HG02571 (cell line): ENCODE measurements around the gene PATJ.

Experiments
- ATAC-seq: cut with Tn5 transposase; IDR thresholded peaks from one replicate; pipeline ENCODE4 v1.9.1; 2021; ENCODE audit warnings: mild to moderate bottlenecking, moderate library complexity; ENCODE audit not compliant: unreplicated experiment

PATJ gene

GRCh38 chr1:62043154-62043553 lies 300.9 kb downstream of the PATJ start:
- ATAC-seq = no peak

- no peak for ATAC-seq
These were observed 303.3 kb downstream of the PATJ start for GRCh38 chr1:62045574-62045973.

GRCh38 chr1:62046927-62047326 lies 304.6 kb downstream of the PATJ start:
- ATAC-seq = no peak

- ATAC-seq = no peak
These were observed 307.9 kb downstream of the PATJ start for GRCh38 chr1:62050165-62050564.

GRCh38 chr1:62052946-62053345 lies 310.7 kb downstream of the PATJ start:
- no peak for ATAC-seq

- ATAC-seq = no peak
These were observed 311.9 kb downstream of the PATJ start for GRCh38 chr1:62054188-62054587.

GRCh38 chr1:62057230-62057629 lies 314.9 kb downstream of the PATJ start:
- ATAC-seq = no peak

- ATAC-seq = no peak
These were observed 315.5 kb downstream of the PATJ start for GRCh38 chr1:62057641-62058290.

- ATAC-seq = no peak
These were observed 316.7 kb downstream of the PATJ start for GRCh38 chr1:62058956-62059355.

- no peak for ATAC-seq
These were observed 319.8 kb downstream of the PATJ start for GRCh38 chr1:62062087-62062486.

GRCh38 chr1:62064829-62065407 lies 322.6 kb downstream of the PATJ start:
- no peak for ATAC-seq

- no peak for ATAC-seq
These were observed 324.4 kb downstream of the PATJ start for GRCh38 chr1:62066713-62067112.

- no peak for ATAC-seq
These were observed 326.1 kb downstream of the PATJ start for GRCh38 chr1:62068416-62068843.

GRCh38 chr1:62068978-62069377 lies 326.7 kb downstream of the PATJ start:
- ATAC-seq = no peak

GRCh38 chr1:62070384-62071011 lies 328.2 kb downstream of the PATJ start:
- ATAC-seq = no peak

- no peak for ATAC-seq
These were observed 329.4 kb downstream of the PATJ start for GRCh38 chr1:62071695-62072094.

GRCh38 chr1:62076286-62076685 lies 334.0 kb downstream of the PATJ start:
- ATAC-seq = no peak

GRCh38 chr1:62077821-62078220 lies 335.5 kb downstream of the PATJ start:
- no peak for ATAC-seq

GRCh38 chr1:62082456-62083363 lies 340.4 kb downstream of the PATJ start:
- ATAC-seq = no peak

GRCh38 chr1:62084310-62084890 lies 342.1 kb downstream of the PATJ start:
- ATAC-seq = no peak

GRCh38 chr1:62088439-62088838 lies 346.2 kb downstream of the PATJ start:
- ATAC-seq = no peak
